Subcutaneous preadipocyte (primary cell): ENCODE data around the gene NOX1. TPM values are rescaled to one million over a fixed set of nuclear protein-coding genes. Genes with fewer than 3 reads are reported as not detected.

ENCODE experiments used
- small RNA-seq: library from RNA; depleted of rRNA; stranded (forward); fragments of <200 nt; gene quantifications from one replicate; pipeline ENCODE3, GENCODE V24; 2012
- total RNA-seq: library from RNA; depleted of rRNA; stranded (reverse); fragments of >200 nt; gene quantifications from 2 replicates; pipeline ENCODE4 v1.2.3, GENCODE V29; 2012

NOX1 gene
- not detected in 2 replicates for total RNA-seq

GRCh38 chrX:100874325-100874724, at the start of gene NOX1:
Gene NOX1, minus strand, starts transcription at chrX:100874359. Its CDS starts 220 bp downstream, at chrX:100874139.

GRCh38 chrX:100819837-100820666, 54.1 kb downstream of the NOX1 start, which contains the start of gene CSTF2:
Gene CSTF2, plus strand, starts transcription at chrX:100820391. Its CDS starts 26 bp downstream, at chrX:100820417.

Small RNA genes lying within 50 kb of the gene (small RNA-seq; reads per million reads assigned to genes)
- not detected for gene RF00411

Other genes with a start within 250 kb of the NOX1 start
- 16.6 and 17.6 TPM in 2 replicates for gene TSPAN6, start 237.6 kb downstream of the NOX1 start, total RNA-seq
- 78.2 and 99.2 TPM in 2 replicates for gene SRPX2, start 230.2 kb downstream of the NOX1 start, total RNA-seq
- gene SYTL4, start 142.2 kb downstream of the NOX1 start, total RNA-seq: 2.6 and 4.7 TPM in 2 replicates
- gene CSTF2, start 54.0 kb downstream of the NOX1 start, total RNA-seq: 11.4 and 16.6 TPM in 2 replicates
- under 0.01 TPM in 1 of 2 replicates, not detected in the other for gene XKRX, start 54.6 kb upstream of the NOX1 start, total RNA-seq
- not detected in 2 replicates for gene ARL13A, start 95.3 kb upstream of the NOX1 start, total RNA-seq
- gene TRMT2B, start 177.8 kb upstream of the NOX1 start, total RNA-seq: 7.0 and 15.4 TPM in 2 replicates
- 1.6 and 2.2 TPM in 2 replicates for gene TMEM35A, start 204.5 kb upstream of the NOX1 start, total RNA-seq
- 18.7 and 30.7 TPM in 2 replicates for gene CENPI, start 223.8 kb upstream of the NOX1 start, total RNA-seq